Stimulated activated CD4-positive, alpha-beta T cell treated with anti-CD3 and anti-CD28 coated beads, Interleukin-4, amount 100 ng/mL, for 4 hours (primary cell): ENCODE results near the gene SLC1A7.

ENCODE experiments used
- DNase-seq, 2 experiments: peaks; one replicate each; pipeline ENCODE4 v3.0.0-alpha.2; 2020

Gene SLC1A7

GRCh38 chr1:53132176-53132575 lies 10.3 kb downstream of the SLC1A7 start:
- DNase-seq, result no peak

- DNase-seq, result no peak
Measured at GRCh38 chr1:53131590-53131938, 10.9 kb downstream of the SLC1A7 start.

- no peak for DNase-seq
Measured at GRCh38 chr1:53130878-53131589, 11.4 kb downstream of the SLC1A7 start.

- no peak for DNase-seq
Measured at GRCh38 chr1:53130598-53130877, 11.9 kb downstream of the SLC1A7 start.

DNA sequence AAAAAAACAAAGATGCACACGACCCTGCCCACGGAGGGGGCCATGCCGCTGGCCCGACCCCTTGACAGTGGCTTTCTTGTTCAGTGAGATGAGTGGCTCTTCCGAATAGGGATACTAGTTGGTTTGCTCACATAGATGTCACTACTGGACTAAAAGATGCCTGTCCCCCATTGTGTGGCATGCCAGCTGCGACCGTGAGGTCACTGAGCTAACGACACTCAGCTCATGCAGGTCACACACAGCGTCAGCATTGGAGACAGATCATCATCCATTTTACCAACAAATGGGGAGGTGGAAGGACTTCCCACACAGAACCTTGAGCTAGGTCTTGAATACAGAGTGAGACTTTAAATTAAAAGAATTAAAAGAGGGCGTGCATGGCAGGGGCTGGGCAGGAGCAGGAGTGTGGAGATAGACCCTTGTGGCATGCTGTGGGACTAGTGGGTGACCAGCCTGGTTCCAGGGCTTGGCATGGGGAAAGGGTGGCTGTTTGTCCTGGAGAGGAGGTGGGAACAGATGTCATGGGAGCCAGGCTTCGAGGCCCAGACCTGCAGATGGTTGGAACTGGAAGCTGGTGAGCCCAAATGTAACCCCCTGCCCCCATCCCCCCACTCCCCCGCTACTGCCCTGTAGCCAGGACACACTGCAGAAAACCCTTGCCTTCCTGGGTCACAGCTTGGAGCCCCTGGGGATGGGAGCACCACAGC lies 12.4 kb downstream of the SLC1A7 start:
- no peak for DNase-seq

DNA sequence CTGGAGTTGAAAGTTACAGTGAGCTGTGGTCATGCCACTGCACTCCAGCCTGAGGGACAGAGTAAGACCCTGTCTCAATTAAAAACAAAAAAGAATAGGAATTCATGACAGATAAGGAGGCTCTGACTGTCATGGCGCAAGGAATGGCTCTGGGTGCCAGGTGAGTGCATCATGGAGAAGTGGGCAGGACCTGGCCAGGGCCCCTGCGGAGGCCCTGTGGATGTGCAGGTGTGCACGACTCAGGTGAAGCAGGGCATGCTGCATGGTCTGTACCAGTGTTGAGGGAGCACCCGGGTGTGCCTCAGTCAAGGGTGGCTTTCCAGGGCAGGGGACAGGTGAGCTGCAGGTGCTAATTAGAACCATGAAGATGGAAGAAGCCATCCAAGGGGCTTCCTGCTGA lies 14.0 kb downstream of the SLC1A7 start:
- no peak for DNase-seq

DNA sequence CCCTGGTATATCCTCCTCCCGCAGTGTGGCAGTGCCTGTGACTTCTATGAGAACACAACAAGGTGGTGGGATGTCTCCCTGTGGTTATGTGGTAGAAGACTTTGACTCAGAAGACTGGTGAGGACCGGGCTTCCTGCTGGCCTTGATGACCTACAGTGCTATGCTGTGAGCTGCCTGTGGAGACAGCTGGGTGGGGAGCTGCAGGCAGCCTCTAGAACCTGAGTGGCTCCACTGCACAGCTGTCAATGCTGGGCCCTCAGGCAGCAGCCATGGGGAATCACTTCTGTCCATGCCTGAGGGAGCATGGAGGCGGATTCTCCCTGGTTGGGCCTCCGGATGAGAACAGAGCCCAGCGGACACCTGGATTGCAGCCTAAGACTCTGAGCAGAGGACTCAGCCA lies 14.9 kb downstream of the SLC1A7 start:
- no peak for DNase-seq

DNA sequence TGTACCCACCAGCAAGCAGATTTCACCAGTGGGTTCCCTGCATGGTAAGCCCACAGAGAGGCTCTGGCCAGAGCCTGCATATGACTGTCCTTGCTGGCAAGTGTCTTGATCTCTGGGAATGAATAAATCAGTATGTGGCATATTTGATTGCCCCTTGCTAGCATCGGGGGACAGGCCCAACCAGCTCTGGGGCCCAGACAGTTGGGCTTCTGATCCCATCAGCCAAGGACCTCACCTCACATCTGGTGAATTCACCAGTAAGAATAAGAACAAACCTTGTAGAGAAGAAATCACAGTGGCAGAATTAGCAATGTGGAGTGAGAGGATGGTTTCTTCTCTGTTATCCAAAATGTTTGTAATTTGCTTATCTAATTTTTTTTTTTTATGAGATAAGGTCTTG lies 15.9 kb downstream of the SLC1A7 start:
- no peak for DNase-seq

DNA sequence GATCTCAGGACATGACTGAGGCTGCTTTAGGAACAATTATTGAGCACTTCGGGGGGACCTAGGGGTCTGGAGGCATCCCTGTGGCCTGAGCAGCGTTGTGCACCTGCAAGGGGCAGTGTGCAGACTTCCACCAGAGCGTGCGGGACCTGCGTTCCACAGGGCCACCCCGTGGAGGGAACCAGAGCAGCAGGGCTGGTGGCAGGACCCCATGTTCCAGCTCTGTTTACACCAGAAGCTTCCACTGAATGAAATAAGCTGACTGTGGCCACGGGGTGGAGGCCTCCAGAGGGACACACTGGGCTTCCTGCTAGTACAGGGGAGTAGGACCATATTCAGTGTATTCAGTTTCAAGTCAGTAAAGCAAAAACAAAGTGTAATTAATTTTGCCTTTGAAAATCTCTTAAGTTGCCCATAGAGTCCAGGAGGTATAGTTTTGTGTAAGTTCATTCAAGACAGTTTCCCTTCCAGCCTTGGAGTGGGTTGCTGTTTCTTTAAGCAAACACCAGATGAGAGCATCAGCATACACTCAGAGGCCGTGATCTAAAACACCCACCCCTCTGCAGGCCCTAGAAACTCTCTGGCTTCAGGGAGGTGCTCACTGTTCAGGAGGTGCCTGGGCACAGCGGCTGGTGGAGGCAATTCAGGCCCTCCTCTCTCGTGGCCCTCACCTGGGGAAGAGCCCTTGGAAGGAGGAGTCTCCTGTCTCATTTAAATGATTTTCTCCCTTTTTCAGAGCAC lies 16.6 kb downstream of the SLC1A7 start:
- no peak for DNase-seq

- no peak for DNase-seq
Measured at GRCh38 chr1:53125122-53125521, 17.3 kb downstream of the SLC1A7 start.

DNA sequence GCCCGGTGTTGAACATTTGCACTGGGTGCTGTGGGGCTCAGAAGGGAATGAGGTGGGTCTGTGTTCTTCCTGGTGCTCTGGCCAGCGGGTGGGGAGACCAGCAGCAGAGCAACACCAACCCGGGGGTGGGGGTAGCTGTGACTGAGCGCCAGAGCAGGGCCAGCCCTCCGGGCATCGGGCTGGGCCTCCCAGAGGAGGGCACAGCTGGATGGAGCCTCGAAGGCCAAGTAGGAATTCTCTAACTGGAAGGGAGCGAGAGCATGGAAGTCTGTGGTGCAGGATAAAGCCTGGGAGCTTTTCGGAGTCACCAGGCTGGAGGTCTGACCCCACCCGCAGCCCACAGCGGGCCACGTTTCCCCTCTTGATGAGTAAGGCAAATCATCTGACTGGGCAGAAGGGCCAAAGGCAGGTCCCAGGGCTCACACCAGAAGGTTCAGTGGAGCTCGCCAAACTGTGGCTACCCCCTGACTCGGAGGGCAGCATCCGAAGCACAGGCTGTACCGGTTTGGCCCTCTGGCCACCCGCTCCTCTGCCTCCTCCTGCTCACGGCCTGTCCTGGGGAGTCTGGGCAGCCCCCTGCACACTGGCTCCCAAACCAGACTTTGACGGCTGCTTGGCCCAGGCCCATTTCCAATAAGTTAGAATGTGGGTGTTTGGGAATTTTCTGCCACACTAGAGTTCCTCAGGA lies 18.8 kb downstream of the SLC1A7 start:
- DNase-seq, result no peak

GRCh38 chr1:53122961-53123413 lies 19.5 kb downstream of the SLC1A7 start:
- DNase-seq, result no peak

DNA sequence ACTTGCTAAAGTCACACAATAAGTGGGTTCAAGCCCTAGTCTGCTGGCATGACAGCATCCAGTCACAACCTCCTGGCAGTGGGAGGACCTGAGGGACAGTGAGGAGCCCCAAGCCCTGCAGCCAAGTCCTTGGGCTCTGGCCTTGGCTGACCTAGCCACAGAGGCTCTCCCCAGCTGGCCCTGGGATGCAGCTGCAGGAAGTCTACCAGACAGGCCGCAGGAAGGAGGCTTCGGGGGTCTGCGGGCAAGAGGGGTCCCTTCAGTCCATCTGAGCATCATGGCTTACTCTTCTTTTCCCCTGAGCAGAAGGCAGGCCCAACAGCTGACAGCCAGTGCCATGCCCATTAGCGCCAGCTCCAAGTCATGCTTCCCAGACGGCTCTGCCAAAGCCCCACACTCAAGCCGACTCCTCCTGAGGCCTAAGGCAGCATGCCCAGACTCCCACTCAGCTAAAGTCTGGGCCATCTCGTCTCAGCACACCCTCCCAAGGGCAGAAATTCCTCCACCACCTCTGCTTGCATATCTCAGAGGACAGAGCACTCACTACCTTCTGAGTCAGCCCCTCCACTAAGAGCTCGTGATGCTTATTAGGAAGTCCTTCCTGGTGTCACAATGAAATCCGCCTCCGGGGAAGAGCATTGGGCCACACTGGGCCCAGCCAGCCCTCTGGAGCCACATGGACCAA lies 20.1 kb downstream of the SLC1A7 start:
- DNase-seq, result no peak

DNA sequence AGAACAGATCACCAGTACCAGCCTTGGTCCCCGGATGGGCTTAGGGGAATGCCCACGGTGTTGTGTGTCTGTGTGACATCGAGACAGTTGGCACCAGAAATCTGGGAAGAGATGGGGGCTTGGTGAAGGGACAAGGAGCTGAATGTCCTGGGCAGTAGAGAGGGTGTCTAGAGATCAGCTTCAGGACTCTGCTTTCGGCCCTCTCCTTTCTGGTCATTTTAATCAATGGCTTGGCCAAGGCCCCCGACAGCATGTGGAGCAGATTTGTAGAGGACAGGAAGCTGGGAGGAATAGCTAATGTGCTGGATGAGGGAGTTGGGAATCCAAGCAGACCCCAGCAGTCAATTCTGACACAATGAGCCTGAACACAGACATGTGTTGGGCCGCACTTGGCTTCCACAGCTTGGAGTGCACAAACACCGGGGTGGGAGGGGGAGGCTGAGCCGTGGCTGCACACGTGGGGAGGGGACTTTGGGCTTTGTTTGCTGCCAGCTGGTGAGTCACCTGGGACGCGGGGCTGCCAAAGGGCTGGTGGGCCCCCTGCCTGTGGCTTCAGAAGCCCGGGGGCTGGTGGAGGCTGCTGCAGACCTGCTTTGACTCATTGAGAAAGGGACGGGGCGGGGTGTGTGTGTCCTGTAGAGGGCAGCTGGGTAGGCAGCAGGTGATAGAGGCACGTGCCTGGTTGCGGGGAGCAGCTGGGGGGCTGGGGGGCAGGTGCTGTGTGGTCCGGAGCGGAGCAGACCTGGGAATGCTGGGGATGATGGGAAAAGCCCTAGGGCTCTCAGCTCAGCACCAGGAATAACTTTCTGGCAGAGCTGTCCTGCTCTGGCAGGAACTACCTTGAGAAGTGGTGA lies 20.9 kb downstream of the SLC1A7 start:
- DNase-seq, result no peak

- DNase-seq, result no peak
Measured at GRCh38 chr1:53120659-53121058, 21.8 kb downstream of the SLC1A7 start.

DNA sequence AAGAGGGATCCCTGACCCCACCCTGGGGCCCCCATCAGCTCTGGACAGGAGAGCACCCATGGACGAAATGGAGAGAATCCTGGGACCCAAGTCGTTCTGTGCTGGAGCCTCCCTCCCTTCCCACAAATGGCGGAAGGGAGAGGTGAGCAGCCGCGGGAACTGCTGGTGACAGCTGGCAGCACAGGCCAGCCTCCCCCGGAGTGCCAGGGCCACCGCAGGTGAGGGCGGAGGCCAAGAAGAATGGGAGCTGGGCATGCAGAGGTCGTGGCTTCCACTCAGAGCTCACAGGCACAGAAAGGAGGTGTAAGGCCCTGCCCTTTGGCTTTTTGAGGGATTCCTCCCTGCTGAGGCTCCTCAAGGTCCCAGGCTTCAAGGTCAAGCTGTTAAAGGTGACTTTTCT lies 24.6 kb downstream of the SLC1A7 start:
- no peak for DNase-seq

- DNase-seq, result no peak
Measured at GRCh38 chr1:53116933-53117600, 25.4 kb downstream of the SLC1A7 start.

DNA sequence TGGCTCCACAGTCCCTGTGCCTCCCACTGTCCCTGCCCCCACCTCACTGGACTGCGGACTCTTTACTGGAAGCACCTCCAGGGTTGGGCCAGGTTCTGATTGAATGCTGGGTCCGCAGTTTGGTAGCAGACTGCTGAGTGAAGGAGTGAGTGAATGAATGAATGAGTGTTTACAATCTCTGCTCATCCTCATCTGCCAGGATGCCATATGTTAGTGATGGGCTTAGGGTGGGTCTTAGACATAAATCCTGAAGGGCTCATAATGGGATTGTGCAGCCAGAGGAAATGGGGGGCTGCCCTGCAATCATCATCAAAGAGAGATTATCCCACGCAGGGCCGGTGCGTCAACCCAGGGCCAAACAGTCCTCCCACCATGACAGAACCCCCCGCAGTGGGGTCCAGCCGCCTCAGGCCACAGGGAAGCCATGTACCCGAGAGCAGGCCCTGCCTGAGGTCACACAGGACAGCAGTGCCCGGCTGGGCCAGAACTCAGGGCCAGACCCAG lies 26.1 kb downstream of the SLC1A7 start:
- DNase-seq, result no peak

- no peak for DNase-seq
Measured at GRCh38 chr1:53115403-53116306, 26.8 kb downstream of the SLC1A7 start.
